ENCODE measurements around the gene ADAM12. TPM values are rescaled to one million over a fixed set of nuclear protein-coding genes. Genes with fewer than 3 reads are reported as not detected.
A peak's percentile ranks its signal among the peaks of the same experiment; 100 is the strongest.
"Not testable (repeated sequence)": the region's sequence is repeated elsewhere in the genome, so short reads cannot be mapped to it uniquely, and the experiment has no call there.

Gene ADAM12
- total and polyA plus RNA-seq, 2 donors = 0.96 to 4.6 TPM

- no peak overlapping the region for H3K27ac ChIP-seq (ENCODE audit: low read depth in 1 of 2, low read length in 1 of 2)
- no peaks in the 10 kb centered on the region for H3K36me3 ChIP-seq (ENCODE audit: control insufficient read depth in 2 of 2, insufficient read depth in 2 of 2, low read length in 1 of 2)
- no peaks in the 10 kb centered on the region for H3K9me3 ChIP-seq (ENCODE audit: control insufficient read depth in 2 of 2, insufficient read depth in 1 of 2, low read length in 1 of 2)
- peaks cover 0 to 5% of the 10 kb centered on the region in 2 donors for H3K27me3 ChIP-seq (ENCODE audit: control insufficient read depth in 2 of 2, insufficient read depth in 1 of 2, low read length in 1 of 2)
- 89% methylated on average over 11 of the region's 11 CpGs for WGBS
- H3K4me1 ChIP-seq (ENCODE audit: control insufficient read depth in 2 of 2, insufficient read depth in 2 of 2, low read length in 2 of 2) = no peaks in the 10 kb centered on the region
- DNase-seq (ENCODE audit: low read depth in 6 of 9, low spot score in 9 of 9) = no peak
- no peak overlapping the region for H3K4me3 ChIP-seq (ENCODE audit: low read length in 2 of 2)
Measured at GRCh38 chr10:126060261-126060931, 327.9 kb downstream of the ADAM12 start.

GRCh38 chr10:126059076-126059826 lies 329.0 kb downstream of the ADAM12 start:
- WGBS = 63% methylated on average over 4 of the region's 4 CpGs
- H3K27me3 ChIP-seq (ENCODE audit: control insufficient read depth in 2 of 2, insufficient read depth in 1 of 2, low read length in 1 of 2) = peaks cover 0 to 5% of the 10 kb centered on the region in 2 donors
- no peak overlapping the region for H3K27ac ChIP-seq (ENCODE audit: low read depth in 1 of 2, low read length in 1 of 2)
- H3K4me1 ChIP-seq (ENCODE audit: control insufficient read depth in 2 of 2, insufficient read depth in 2 of 2, low read length in 2 of 2) = no peaks in the 10 kb centered on the region
- no peaks in the 10 kb centered on the region for H3K36me3 ChIP-seq (ENCODE audit: control insufficient read depth in 2 of 2, insufficient read depth in 2 of 2, low read length in 1 of 2)
- H3K9me3 ChIP-seq (ENCODE audit: control insufficient read depth in 2 of 2, insufficient read depth in 1 of 2, low read length in 1 of 2) = no peaks in the 10 kb centered on the region
- no peak for DNase-seq (ENCODE audit: low read depth in 6 of 9, low spot score in 9 of 9)
- no peak overlapping the region for H3K4me3 ChIP-seq (ENCODE audit: low read length in 2 of 2)

GRCh38 chr10:126058507-126058906 lies 329.8 kb downstream of the ADAM12 start:
- H3K36me3 ChIP-seq (ENCODE audit: control insufficient read depth in 2 of 2, insufficient read depth in 2 of 2, low read length in 1 of 2) = no peaks in the 10 kb centered on the region
- no peaks in the 10 kb centered on the region for H3K4me1 ChIP-seq (ENCODE audit: control insufficient read depth in 2 of 2, insufficient read depth in 2 of 2, low read length in 2 of 2)
- WGBS = 56% methylated on average over 9 of the region's 9 CpGs
- no peak for DNase-seq (ENCODE audit: low read depth in 6 of 9, low spot score in 9 of 9)
- H3K27me3 ChIP-seq (ENCODE audit: control insufficient read depth in 2 of 2, insufficient read depth in 1 of 2, low read length in 1 of 2) = peaks cover 0 to 5% of the 10 kb centered on the region in 2 donors
- H3K4me3 ChIP-seq (ENCODE audit: low read length in 2 of 2) = no peak overlapping the region
- H3K27ac ChIP-seq (ENCODE audit: low read depth in 1 of 2, low read length in 1 of 2) = no peak overlapping the region
- H3K9me3 ChIP-seq (ENCODE audit: control insufficient read depth in 2 of 2, insufficient read depth in 1 of 2, low read length in 1 of 2) = no peaks in the 10 kb centered on the region

GRCh38 chr10:126058104-126058503 lies 330.2 kb downstream of the ADAM12 start:
- 62% methylated on average over 6 of the region's 6 CpGs for WGBS
- Histone ChIP-seq H3K4me3 (ENCODE audit: low read length in 2 of 2) (no peak overlapping the region), H3K27ac (ENCODE audit: low read depth in 1 of 2, low read length in 1 of 2) (no peak overlapping the region), H3K36me3 (ENCODE audit: control insufficient read depth in 2 of 2, insufficient read depth in 2 of 2, low read length in 1 of 2) (no peaks in the 10 kb centered on the region), H3K9me3 (ENCODE audit: control insufficient read depth in 2 of 2, insufficient read depth in 1 of 2, low read length in 1 of 2) (no peaks in the 10 kb centered on the region), H3K4me1 (ENCODE audit: control insufficient read depth in 2 of 2, insufficient read depth in 2 of 2, low read length in 2 of 2) (no peaks in the 10 kb centered on the region), H3K27me3 (ENCODE audit: control insufficient read depth in 2 of 2, insufficient read depth in 1 of 2, low read length in 1 of 2) (peaks cover 0 to 5% of the 10 kb centered on the region in 2 donors)
- DNase-seq (ENCODE audit: low read depth in 6 of 9, low spot score in 9 of 9) = no peak

GRCh38 chr10:126057494-126057893 lies 330.8 kb downstream of the ADAM12 start:
- peaks cover 0 to 5% of the 10 kb centered on the region in 2 donors for H3K27me3 ChIP-seq (ENCODE audit: control insufficient read depth in 2 of 2, insufficient read depth in 1 of 2, low read length in 1 of 2)
- WGBS = 91% methylated on average over 8 of the region's 8 CpGs
- no peaks in the 10 kb centered on the region for H3K9me3 ChIP-seq (ENCODE audit: control insufficient read depth in 2 of 2, insufficient read depth in 1 of 2, low read length in 1 of 2)
- no peaks in the 10 kb centered on the region for H3K36me3 ChIP-seq (ENCODE audit: control insufficient read depth in 2 of 2, insufficient read depth in 2 of 2, low read length in 1 of 2)
- DNase-seq (ENCODE audit: low read depth in 6 of 9, low spot score in 9 of 9) = no peak
- H3K27ac ChIP-seq (ENCODE audit: low read depth in 1 of 2, low read length in 1 of 2) = no peak overlapping the region
- H3K4me1 ChIP-seq (ENCODE audit: control insufficient read depth in 2 of 2, insufficient read depth in 2 of 2, low read length in 2 of 2) = no peaks in the 10 kb centered on the region
- H3K4me3 ChIP-seq (ENCODE audit: low read length in 2 of 2) = no peak overlapping the region

- H3K9me3 ChIP-seq (ENCODE audit: control insufficient read depth in 2 of 2, insufficient read depth in 1 of 2, low read length in 1 of 2) = no peaks in the 10 kb centered on the region
- WGBS = 96% methylated on average over 6 of the region's 6 CpGs
- H3K27ac ChIP-seq (ENCODE audit: low read depth in 1 of 2, low read length in 1 of 2) = no peak overlapping the region
- peaks cover 0 to 5% of the 10 kb centered on the region in 2 donors for H3K27me3 ChIP-seq (ENCODE audit: control insufficient read depth in 2 of 2, insufficient read depth in 1 of 2, low read length in 1 of 2)
- no peak for DNase-seq (ENCODE audit: low read depth in 6 of 9, low spot score in 9 of 9)
- H3K4me3 ChIP-seq (ENCODE audit: low read length in 2 of 2) = no peak overlapping the region
- no peaks in the 10 kb centered on the region for H3K4me1 ChIP-seq (ENCODE audit: control insufficient read depth in 2 of 2, insufficient read depth in 2 of 2, low read length in 2 of 2)
- H3K36me3 ChIP-seq (ENCODE audit: control insufficient read depth in 2 of 2, insufficient read depth in 2 of 2, low read length in 1 of 2) = no peaks in the 10 kb centered on the region
Measured at GRCh38 chr10:126054191-126054590, 334.1 kb downstream of the ADAM12 start.

GRCh38 chr10:126052171-126052570 lies 336.1 kb downstream of the ADAM12 start:
- H3K36me3 ChIP-seq (ENCODE audit: control insufficient read depth in 2 of 2, insufficient read depth in 2 of 2, low read length in 1 of 2) = no peaks in the 10 kb centered on the region
- no peak overlapping the region for H3K4me3 ChIP-seq (ENCODE audit: low read length in 2 of 2)
- no peaks in the 10 kb centered on the region for H3K27me3 ChIP-seq (ENCODE audit: control insufficient read depth in 2 of 2, insufficient read depth in 1 of 2, low read length in 1 of 2)
- WGBS = 90% methylated on average over 2 of the region's 2 CpGs
- no peak overlapping the region for H3K27ac ChIP-seq (ENCODE audit: low read depth in 1 of 2, low read length in 1 of 2)
- H3K9me3 ChIP-seq (ENCODE audit: control insufficient read depth in 2 of 2, insufficient read depth in 1 of 2, low read length in 1 of 2) = no peaks in the 10 kb centered on the region
- H3K4me1 ChIP-seq (ENCODE audit: control insufficient read depth in 2 of 2, insufficient read depth in 2 of 2, low read length in 2 of 2) = no peaks in the 10 kb centered on the region
- DNase-seq (ENCODE audit: low read depth in 6 of 9, low spot score in 9 of 9) = no peak

GRCh38 chr10:126049759-126050700 lies 338.2 kb downstream of the ADAM12 start:
- Histone ChIP-seq H3K9me3 (ENCODE audit: control insufficient read depth in 2 of 2, insufficient read depth in 1 of 2, low read length in 1 of 2) (no peaks in the 10 kb centered on the region), H3K4me1 (ENCODE audit: control insufficient read depth in 2 of 2, insufficient read depth in 2 of 2, low read length in 2 of 2) (no peaks in the 10 kb centered on the region), H3K27me3 (ENCODE audit: control insufficient read depth in 2 of 2, insufficient read depth in 1 of 2, low read length in 1 of 2) (no peaks in the 10 kb centered on the region), H3K27ac (ENCODE audit: low read depth in 1 of 2, low read length in 1 of 2) (peak overlapping the region in 1 of 2 donors; percentile 8), H3K36me3 (ENCODE audit: control insufficient read depth in 2 of 2, insufficient read depth in 2 of 2, low read length in 1 of 2) (no peaks in the 10 kb centered on the region), H3K4me3 (ENCODE audit: low read length in 2 of 2) (no peak overlapping the region)
- no peak for DNase-seq (ENCODE audit: low read depth in 6 of 9, low spot score in 9 of 9)
- 59% methylated on average over 13 of the region's 13 CpGs for WGBS

- H3K36me3 ChIP-seq (ENCODE audit: control insufficient read depth in 2 of 2, insufficient read depth in 2 of 2, low read length in 1 of 2); H3K27ac ChIP-seq (ENCODE audit: low read depth in 1 of 2, low read length in 1 of 2); H3K4me1 ChIP-seq (ENCODE audit: control insufficient read depth in 2 of 2, insufficient read depth in 2 of 2, low read length in 2 of 2); H3K4me3 ChIP-seq (ENCODE audit: low read length in 2 of 2); H3K27me3 ChIP-seq (ENCODE audit: control insufficient read depth in 2 of 2, insufficient read depth in 1 of 2, low read length in 1 of 2); DNase-seq (ENCODE audit: low read depth in 6 of 9, low spot score in 9 of 9); H3K9me3 ChIP-seq (ENCODE audit: control insufficient read depth in 2 of 2, insufficient read depth in 1 of 2, low read length in 1 of 2): not testable (repeated sequence)
- 86% methylated on average over 1 of the region's 1 CpG for WGBS
Measured at GRCh38 chr10:126047749-126048148, 340.5 kb downstream of the ADAM12 start.

Measured in thymus (tissue), 11 donors.